IPS-NIHi7 (cell line): ENCODE data around the gene BEND5.

ENCODE experiments used
- DNase-seq: peaks from one replicate; pipeline ENCODE4 v3.0.0; 2012; ENCODE audit warnings: mixed read lengths; ENCODE audit errors: extremely low spot score

Gene BEND5

DNA sequence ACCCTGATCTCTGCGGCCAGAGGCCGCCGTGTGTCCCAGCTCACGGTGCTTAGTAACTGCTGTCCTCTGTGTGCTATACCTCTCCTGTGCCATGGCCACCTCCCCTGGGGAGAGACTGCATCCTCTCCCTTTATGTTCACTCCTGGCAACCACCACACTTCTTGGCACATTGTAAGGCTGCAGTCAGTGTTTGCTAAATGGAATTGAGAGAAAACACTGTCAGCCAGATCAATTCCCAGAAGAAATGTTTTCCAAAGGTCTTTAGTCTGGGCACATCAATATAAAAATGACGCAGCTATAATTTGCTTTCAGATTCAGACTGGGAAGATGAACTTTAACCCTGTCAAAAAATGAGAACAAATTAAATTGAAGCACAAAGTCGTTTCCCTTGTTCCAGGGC lies 96.8 kb downstream of the BEND5 start:
- DNase-seq: no peak

DNA sequence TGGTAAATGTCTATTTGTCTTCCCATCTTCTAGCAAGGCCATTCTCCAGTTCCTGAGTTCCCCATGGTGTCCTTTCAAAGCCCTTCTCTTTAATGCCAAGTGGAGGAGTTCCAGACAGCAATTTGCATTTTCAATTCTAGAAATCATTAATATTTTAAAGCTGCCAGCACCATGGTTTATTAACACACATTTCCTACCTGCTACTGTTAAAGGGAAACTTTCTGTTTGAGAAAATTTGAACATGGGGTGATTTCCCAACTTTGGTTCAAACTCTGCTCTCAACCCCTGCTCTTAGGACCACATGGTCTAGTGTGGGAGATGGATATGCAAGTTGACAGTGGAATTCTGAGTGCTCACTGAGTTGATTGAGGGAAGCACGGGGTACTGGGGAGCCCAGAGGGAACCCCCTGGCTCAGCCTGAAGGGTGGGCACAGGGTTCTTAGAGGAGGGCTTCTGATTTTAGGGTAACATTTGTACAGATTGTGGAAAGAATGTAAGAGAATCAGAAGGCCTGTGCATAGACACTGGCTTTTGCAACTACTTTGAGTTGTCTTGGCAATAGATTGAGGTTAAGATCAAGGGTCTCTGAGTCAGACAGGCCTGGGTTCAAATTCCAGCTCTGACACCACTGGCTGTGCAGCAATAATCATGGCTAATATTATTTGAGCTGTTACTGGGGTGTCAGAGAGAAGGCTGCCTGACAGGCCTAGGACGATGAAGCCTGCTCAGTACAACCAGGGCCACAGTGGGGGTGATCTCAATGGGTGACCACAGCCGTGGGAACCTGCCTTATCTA lies 97.8 kb downstream of the BEND5 start:
- no peak for DNase-seq
